Loucy (cell line): ENCODE measurements around the gene DSCAML1.

Experiments used
- H2AFZ ChIP-seq: fragments of 200-600 bp; sonication (generic); 2 replicates; pipeline ENCODE4 v1.6.0; 2016; ENCODE audit warnings: antibody characterized with exemption, mild to moderate bottlenecking, low read length, moderate library complexity
- H3F3A ChIP-seq: fragments of 200-600 bp; 2 replicates; pipeline ENCODE4 v1.6.0; 2016; ENCODE audit warnings: antibody characterized with exemption, low read depth, mild to moderate bottlenecking
- H3K27me3 ChIP-seq: fragments of 200-600 bp; sonication (generic); 2 replicates; pipeline ENCODE4 v1.6.1; 2014; ENCODE audit warnings: low read length, mild to moderate bottlenecking; ENCODE audit not compliant: insufficient read depth, poor library complexity, severe bottlenecking
- H3K36me3 ChIP-seq: fragments of 200-600 bp; sonication (generic); 2 replicates; pipeline ENCODE4 v1.6.1; 2016; ENCODE audit warnings: low read length; ENCODE audit not compliant: insufficient read depth
- H3K4me1 ChIP-seq: fragments of 200-600 bp; sonication (generic); 2 replicates; pipeline ENCODE4 v1.5.1; 2014; ENCODE audit warnings: low read length, mild to moderate bottlenecking; ENCODE audit not compliant: insufficient read depth, poor library complexity, severe bottlenecking
- H3K4me2 ChIP-seq: fragments of 200-600 bp; sonication (generic); 2 replicates; pipeline ENCODE4 v1.6.0; 2014; ENCODE audit warnings: antibody characterized with exemption, low read length, low read depth, mild to moderate bottlenecking; ENCODE audit not compliant: poor library complexity, severe bottlenecking
- H3K4me3 ChIP-seq: fragments of 200-600 bp; sonication (generic); 2 replicates; pipeline ENCODE4 v1.5.1; 2014; ENCODE audit warnings: low read length, mild to moderate bottlenecking, mixed read lengths; ENCODE audit not compliant: poor library complexity, severe bottlenecking
- H3K79me2 ChIP-seq: fragments of 200-600 bp; sonication (generic); 2 replicates; pipeline ENCODE4 v1.6.1; 2014; ENCODE audit warnings: low read length; ENCODE audit not compliant: insufficient read depth
- H3K9ac ChIP-seq: fragments of 200-600 bp; sonication (generic); 2 replicates; pipeline ENCODE4 v1.6.0; 2014; ENCODE audit warnings: mild to moderate bottlenecking, low read depth, low read length, moderate library complexity; ENCODE audit not compliant: poor library complexity, severe bottlenecking
- H3K9me2 ChIP-seq: fragments of 200-600 bp; sonication (generic); replicated peaks from 2 replicates; pipeline ENCODE4 v1.6.1; 2016; ENCODE audit warnings: low read depth, low read length, mixed read lengths
- H3K9me3 ChIP-seq: fragments of 200-600 bp; sonication (generic); 2 replicates; pipeline ENCODE4 v1.6.1; 2014; ENCODE audit warnings: mild to moderate bottlenecking, antibody characterized with exemption, low read length, low read depth; ENCODE audit not compliant: insufficient read depth
- H4K20me1 ChIP-seq: fragments of 200-600 bp; sonication (generic); 2 replicates; pipeline ENCODE4 v1.6.0; 2014; ENCODE audit warnings: antibody characterized with exemption, low read length, mild to moderate bottlenecking; ENCODE audit not compliant: insufficient read depth, poor library complexity, severe bottlenecking
- CTCF ChIP-seq: fragments of 200-600 bp; sonication (generic); conservative IDR thresholded peaks from 2 replicates; pipeline ENCODE4 v1.5.1; 2014; ENCODE audit warnings: mild to moderate bottlenecking, antibody characterized with exemption, low read length
- EZH2phosphoT487 ChIP-seq: fragments of 200-600 bp; IDR thresholded peaks from 2 replicates; pipeline ENCODE4 v1.6.1; 2018; ENCODE audit warnings: antibody characterized with exemption, mild to moderate bottlenecking, moderate library complexity, borderline replicate concordance

Gene DSCAML1

DNA sequence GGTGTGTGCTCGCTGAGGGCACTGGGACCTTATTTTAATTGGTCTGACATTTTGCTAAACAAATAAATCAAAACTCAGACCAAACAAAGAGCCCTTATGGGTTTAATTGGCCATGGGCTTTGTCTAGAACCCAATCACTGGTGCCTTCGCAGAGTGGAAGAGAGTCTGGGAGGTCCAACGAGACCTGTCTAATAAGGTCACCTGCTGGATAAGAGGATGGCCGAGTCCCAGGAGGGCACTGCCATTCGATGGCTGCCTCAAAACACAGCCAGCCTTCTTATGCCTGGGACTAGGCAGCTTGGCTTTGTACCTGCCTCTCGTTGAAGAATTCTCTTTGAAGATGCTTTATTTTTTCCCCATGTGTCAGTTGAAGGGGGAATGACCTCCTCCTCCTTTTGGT lies 298.2 kb downstream of the DSCAML1 start:
- H3K4me3 ChIP-seq = no peak overlapping the region
- no peak overlapping the region for H3K4me2 ChIP-seq
- no peak overlapping the region for H2AFZ ChIP-seq
- no peaks in the 10 kb centered on the region for H3K9me2 ChIP-seq
- H4K20me1 ChIP-seq = no peaks in the 10 kb centered on the region
- TF ChIP-seq EZH2phosphoT487 (no peak), CTCF (no peak)
- H3K27me3 ChIP-seq = no peaks in the 10 kb centered on the region
- no peaks in the 10 kb centered on the region for H3F3A ChIP-seq
- no peak overlapping the region for H3K9ac ChIP-seq
- H3K9me3 ChIP-seq = no peaks in the 10 kb centered on the region
- no peaks in the 10 kb centered on the region for H3K79me2 ChIP-seq
- H3K36me3 ChIP-seq = no peaks in the 10 kb centered on the region
- no peaks in the 10 kb centered on the region for H3K4me1 ChIP-seq

- no peaks in the 10 kb centered on the region for H3K27me3 ChIP-seq
- H3K9me2 ChIP-seq = no peaks in the 10 kb centered on the region
- H3K4me1 ChIP-seq = no peaks in the 10 kb centered on the region
- no peaks in the 10 kb centered on the region for H3K36me3 ChIP-seq
- H3K79me2 ChIP-seq = no peaks in the 10 kb centered on the region
- H4K20me1 ChIP-seq = no peaks in the 10 kb centered on the region
- H3F3A ChIP-seq = no peaks in the 10 kb centered on the region
- TF ChIP-seq EZH2phosphoT487 (no peak), CTCF (no peak)
- no peak overlapping the region for H3K4me3 ChIP-seq
- H2AFZ ChIP-seq = no peak overlapping the region
- H3K9ac ChIP-seq = no peak overlapping the region
- no peak overlapping the region for H3K4me2 ChIP-seq
- no peaks in the 10 kb centered on the region for H3K9me3 ChIP-seq
These were observed 299.6 kb downstream of the DSCAML1 start for GRCh38 chr11:117497206-117497951.

GRCh38 chr11:117495357-117495756 lies 301.7 kb downstream of the DSCAML1 start:
- Histone ChIP-seq H3K4me2 (no peak overlapping the region), H2AFZ (no peak overlapping the region), H3K4me1 (no peaks in the 10 kb centered on the region), H3K79me2 (no peaks in the 10 kb centered on the region), H3F3A (no peaks in the 10 kb centered on the region), H3K9me2 (no peaks in the 10 kb centered on the region), H4K20me1 (no peaks in the 10 kb centered on the region), H3K9me3 (no peaks in the 10 kb centered on the region), H3K36me3 (no peaks in the 10 kb centered on the region), H3K27me3 (no peaks in the 10 kb centered on the region), H3K9ac (no peak overlapping the region), H3K4me3 (no peak overlapping the region)
- TF ChIP-seq EZH2phosphoT487 (no peak), CTCF (no peak)
